A673 (cell line): Measurements from ENCODE around the gene SNRPA. TPM values are rescaled to one million over a fixed set of nuclear protein-coding genes. Genes with fewer than 3 reads are reported as not detected.
A peak's percentile ranks its signal among the peaks of the same experiment; 100 is the strongest.
"Not testable (repeated sequence)": the region's sequence is repeated elsewhere in the genome, so short reads cannot be mapped to it uniquely, and the experiment has no call there.

Source experiments
- BruUV-seq: library from RNA; stranded (reverse); fragments of 400-500 nt; replicated peaks from 2 replicates; lab custom pipeline; 2021; lab: Mats Ljungman, UMichigan
- CTCF ChIA-PET: fragments of 300-600 bp; sonication (Branson Sonifier 250); formaldehyde crosslinking; loops from one replicate; lab custom pipeline; 2022; ENCODE audit warnings: antibody characterized with exemption; lab: Charles Lee
- POLR2A ChIA-PET: fragments of 300-600 bp; sonication (Branson Sonifier 250); formaldehyde crosslinking; loops from one replicate; lab custom pipeline; 2022; ENCODE audit warnings: antibody characterized with exemption; ENCODE audit not compliant: low non-redundant PET; lab: Charles Lee
- DNase-seq: peaks from one replicate; pipeline ENCODE4 v3.0.0-alpha.2; 2015; ENCODE audit warnings: low spot score
- H3K27ac ChIP-seq: fragments of 200-600 bp; sonication (generic); 2 replicates; pipeline ENCODE4 v1.5.1; 2016; ENCODE audit warnings: mixed run types, low read depth, mild to moderate bottlenecking, mixed read lengths, antibody characterized with exemption, low read length; ENCODE audit not compliant: poor library complexity, severe bottlenecking
- H3K27me3 ChIP-seq: fragments of 200-600 bp; sonication (generic); replicated peaks from 2 replicates; pipeline ENCODE4 v1.6.1; 2017; ENCODE audit warnings: mixed run types, low read depth, mild to moderate bottlenecking, mixed read lengths, antibody characterized with exemption, low read length; ENCODE audit not compliant: insufficient read depth, poor library complexity
- H3K36me3 ChIP-seq: fragments of 200-600 bp; sonication (generic); 2 replicates; pipeline ENCODE4 v1.6.1; 2016; ENCODE audit warnings: mixed run types, mild to moderate bottlenecking, mixed read lengths, antibody characterized with exemption, low read length; ENCODE audit not compliant: insufficient read depth, poor library complexity, severe bottlenecking
- H3K4me1 ChIP-seq: fragments of 200-600 bp; sonication (generic); 2 replicates; pipeline ENCODE4 v1.6.1; 2017; ENCODE audit warnings: mixed run types, mild to moderate bottlenecking, mixed read lengths, antibody characterized with exemption, low read length; ENCODE audit not compliant: insufficient read depth, poor library complexity, severe bottlenecking
- H3K4me3 ChIP-seq: fragments of 200-600 bp; sonication (generic); 2 replicates; pipeline ENCODE4 v1.5.1; 2016; ENCODE audit warnings: low read depth, mixed run types, mild to moderate bottlenecking, mixed read lengths, low read length; ENCODE audit not compliant: poor library complexity, severe bottlenecking
- H3K9me3 ChIP-seq: fragments of 200-600 bp; sonication (generic); 2 replicates; pipeline ENCODE4 v1.6.1; 2016; ENCODE audit warnings: mixed run types, low read depth, mild to moderate bottlenecking, mixed read lengths, antibody characterized with exemption, low read length; ENCODE audit not compliant: poor library complexity, severe bottlenecking
- CTCF ChIP-seq: fragments of 300-800, 200-600 bp; sonication (generic); conservative IDR thresholded peaks from 2 replicates; pipeline ENCODE4 v1.5.1; 2017; ENCODE audit warnings: low read depth, mild to moderate bottlenecking, antibody characterized with exemption, low read length, moderate library complexity, mixed read lengths
- EZH2 ChIP-seq: fragments of 200-600 bp; sonication (generic); IDR thresholded peaks from 2 replicates; pipeline ENCODE4 v1.6.1; 2017; ENCODE audit warnings: borderline replicate concordance, low read depth, mild to moderate bottlenecking, mixed read lengths, antibody characterized with exemption, low read length; ENCODE audit not compliant: poor library complexity, severe bottlenecking
- intact Hi-C: fragments of 100-400 bp; cut with micrococcal nuclease; formaldehyde crosslinking; loops from one replicate; pipeline ENCODE4 v1.10.0; 2022; ENCODE audit not compliant: unreplicated experiment
- total RNA-seq: library from RNA; stranded (reverse); gene quantifications from 2 replicates; pipeline ENCODE4 v1.2.3, GENCODE V29; 2021

Gene SNRPA
- total RNA-seq, 1 experiment from 2014 or later, result 167 TPM

DNA sequence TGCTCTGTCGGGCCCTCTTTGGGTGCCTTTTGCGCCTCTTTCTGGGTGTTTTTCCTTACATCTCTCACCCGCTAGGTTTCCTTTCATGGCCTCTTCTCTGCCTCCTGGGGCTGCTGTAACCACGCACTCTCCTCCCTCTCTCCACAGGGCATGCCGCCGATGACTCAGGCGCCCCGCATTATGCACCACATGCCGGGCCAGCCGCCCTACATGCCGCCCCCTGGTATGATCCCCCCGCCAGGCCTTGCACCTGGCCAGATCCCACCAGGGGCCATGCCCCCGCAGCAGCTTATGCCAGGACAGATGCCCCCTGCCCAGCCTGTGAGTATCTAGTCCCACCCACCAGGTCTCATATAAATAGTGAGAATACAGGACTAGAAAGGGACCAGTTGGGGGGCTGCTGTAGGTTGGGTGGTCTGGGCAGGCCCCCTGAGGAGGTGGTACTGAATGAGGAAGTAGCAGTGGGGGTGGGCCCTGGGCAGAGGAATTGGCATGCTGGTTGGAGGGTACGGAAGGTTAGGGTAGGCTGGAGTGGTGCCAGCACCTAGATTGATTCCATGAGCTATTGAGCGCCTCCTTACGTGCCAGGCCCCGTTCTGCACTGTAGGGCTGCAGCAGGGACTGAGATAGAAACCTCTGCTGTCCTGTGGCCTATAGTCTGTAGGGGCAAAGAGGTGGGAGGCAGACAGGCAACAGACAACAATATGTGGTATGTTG, 11.9 kb downstream of the SNRPA start:
- ChIA-PET CTCF (interaction anchor here (1.0 kb wide), 1 partner anchor 8 kb away, joined by 5 read pairs; no protein-coding TSS in a partner anchor), POLR2A (no interaction called here)
- TF ChIP-seq CTCF, result no peak
- TF ChIP-seq EZH2, result no peak
- DNase-seq, result no peak
- Histone ChIP-seq H3K36me3 (peaks cover 80% of the 10 kb centered on the region), H3K4me1 (no peaks in the 10 kb centered on the region), H3K27me3 (no peaks in the 10 kb centered on the region), H3K9me3 (no peaks in the 10 kb centered on the region), H3K4me3 (no peak overlapping the region), H3K27ac (peak overlapping the region; percentile 47)
- intact Hi-C loops, result no loop called here
- BruUV-seq, result no TSS peak

GRCh38 chr19:40763526-40763925, 12.5 kb downstream of the SNRPA start:
- CTCF ChIA-PET, result interaction anchor here (1.0 kb wide), 1 partner anchor 9 kb away, joined by 5 read pairs; no protein-coding TSS in a partner anchor

DNA sequence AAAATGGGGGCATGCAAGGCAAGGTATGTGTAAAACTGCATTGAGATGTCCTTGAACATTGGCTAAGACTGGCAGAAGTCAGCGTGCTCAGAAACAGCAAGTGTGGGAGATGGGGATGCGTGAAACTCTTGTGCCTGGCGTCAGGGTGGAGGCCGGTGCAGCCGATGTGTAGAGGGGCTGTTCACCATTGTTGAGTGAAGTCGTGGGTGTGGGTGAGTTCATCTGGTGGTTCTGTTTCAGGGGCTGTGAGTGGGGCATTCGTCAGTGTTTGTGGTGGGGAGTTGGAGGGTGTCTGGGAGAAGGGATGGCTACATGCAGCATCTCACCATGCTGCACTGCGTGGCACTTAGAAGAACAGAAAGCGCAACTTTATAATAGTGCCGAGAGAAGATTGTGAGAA, 13.0 kb downstream of the SNRPA start:
- TF ChIP-seq CTCF, result no peak
- no peak for TF ChIP-seq EZH2
- Histone ChIP-seq H3K4me1 (no peaks in the 10 kb centered on the region), H3K4me3 (no peak overlapping the region), H3K36me3 (peaks cover 72% of the 10 kb centered on the region), H3K27me3 (no peaks in the 10 kb centered on the region), H3K9me3 (no peaks in the 10 kb centered on the region), H3K27ac (no peak overlapping the region)
- no peak for DNase-seq
- BruUV-seq, result no TSS peak
- ChIA-PET CTCF (no interaction called here), POLR2A (no interaction called here)
- intact Hi-C loops, result no loop called here

More at GRCh38 chr19:40763526-40763925, 12.5 kb downstream of the SNRPA start:
- Histone ChIP-seq H3K27ac (no peak overlapping the region), H3K4me3 (no peak overlapping the region), H3K9me3 (no peaks in the 10 kb centered on the region), H3K27me3 (no peaks in the 10 kb centered on the region), H3K36me3 (peaks cover 75% of the 10 kb centered on the region), H3K4me1 (no peaks in the 10 kb centered on the region)
- POLR2A ChIA-PET, result no interaction called here
- no TSS peak for BruUV-seq
- DNase-seq, result no peak
- TF ChIP-seq CTCF, result no peak
- TF ChIP-seq EZH2, result no peak
- intact Hi-C loops, result no loop called here

DNA sequence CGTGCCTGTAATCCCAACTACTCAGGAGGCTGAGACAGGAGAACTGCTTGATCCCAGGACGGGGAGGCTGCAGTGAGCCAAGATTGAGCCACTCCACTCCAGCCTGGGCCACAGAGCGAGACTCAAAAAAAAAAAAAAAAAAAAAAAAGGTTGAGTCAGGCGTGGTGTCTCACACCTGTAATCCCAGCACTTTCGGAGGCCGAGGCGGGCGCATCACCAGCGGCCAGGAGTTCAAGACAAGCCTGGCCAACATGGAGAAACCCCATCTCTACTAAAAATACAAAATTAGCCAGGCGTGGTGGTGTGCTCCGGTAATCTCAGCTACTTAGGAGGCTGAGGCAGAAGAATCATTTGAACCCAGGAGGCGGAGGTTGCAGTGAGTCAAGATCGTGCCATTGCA, 15.4 kb downstream of the SNRPA start:
- DNase-seq, H3K4me1 ChIP-seq, H3K9me3 ChIP-seq, BruUV-seq, H3K27me3 ChIP-seq, CTCF ChIA-PET, POLR2A ChIA-PET, H3K4me3 ChIP-seq, intact Hi-C loops, H3K27ac ChIP-seq: not testable (repeated sequence)
- peaks cover 48% of the 10 kb centered on the region for H3K36me3 ChIP-seq
